Stimulated activated CD8-positive, alpha-beta memory T cell treated with anti-CD3 and anti-CD28 coated beads, Interleukin-12 subunit alpha, Interleukin-12 subunit beta, amount 100 ng/mL, for 4 hours (primary cell): ENCODE data around the gene ANO9.
"Not testable (repeated sequence)": the region's sequence is repeated elsewhere in the genome, so short reads cannot be mapped to it uniquely, and the experiment has no call there.

ENCODE experiments used
- DNase-seq: peaks from one replicate; pipeline ENCODE4 v3.0.0-alpha.2; 2020; ENCODE audit warnings: low read depth

Gene ANO9

GRCh38 chr11:471468-472145, 29.8 kb upstream of the ANO9 start:
- DNase-seq, result no peak

- DNase-seq, result no peak
Measured at GRCh38 chr11:469684-470560, 28.1 kb upstream of the ANO9 start.

- DNase-seq, result not testable (repeated sequence)
Measured at GRCh38 chr11:469026-469683, 27.3 kb upstream of the ANO9 start.

- DNase-seq, result no peak
Measured at GRCh38 chr11:468493-468892, 26.7 kb upstream of the ANO9 start.

- no peak for DNase-seq
Measured at GRCh38 chr11:468036-468435, 26.2 kb upstream of the ANO9 start.

- no peak for DNase-seq
Measured at GRCh38 chr11:465896-466530, 24.2 kb upstream of the ANO9 start.

- DNase-seq, result no peak
Measured at GRCh38 chr11:464316-464715, 22.5 kb upstream of the ANO9 start.

GRCh38 chr11:462107-462890, 20.5 kb upstream of the ANO9 start:
- no peak for DNase-seq

- DNase-seq, result no peak
Measured at GRCh38 chr11:461626-462025, 19.8 kb upstream of the ANO9 start.

GRCh38 chr11:460331-461199, 18.8 kb upstream of the ANO9 start:
- DNase-seq, result no peak

GRCh38 chr11:459511-460220, 17.9 kb upstream of the ANO9 start:
- no peak for DNase-seq

GRCh38 chr11:457111-457760, 15.4 kb upstream of the ANO9 start:
- no peak for DNase-seq

GRCh38 chr11:456533-456932, 14.7 kb upstream of the ANO9 start:
- DNase-seq, result no peak

- no peak for DNase-seq
Measured at GRCh38 chr11:455566-456147, 13.8 kb upstream of the ANO9 start.

- DNase-seq, result no peak
Measured at GRCh38 chr11:454801-455565, 13.2 kb upstream of the ANO9 start.

- no peak for DNase-seq
Measured at GRCh38 chr11:454043-454442, 12.2 kb upstream of the ANO9 start.

GRCh38 chr11:453564-453963, 11.8 kb upstream of the ANO9 start:
- DNase-seq, result no peak

- DNase-seq, result no peak
Measured at GRCh38 chr11:452916-453527, 11.2 kb upstream of the ANO9 start.
